DOHH2 (cell line): ENCODE results near the gene GTSF1L.

ENCODE experiments used
- EZH2phosphoT487 ChIP-seq: fragments of 200-600 bp; sonication (generic); IDR thresholded peaks from 2 replicates; pipeline ENCODE4 v1.6.1; 2017; ENCODE audit warnings: borderline replicate concordance, mild to moderate bottlenecking, antibody characterized with exemption, low read length, moderate library complexity, mixed read lengths
- TF ChIP-seq, protein P1 (sequence below): fragments of 200-600 bp; sonication (generic); IDR thresholded peaks from one replicate; pipeline ENCODE4 v1.5.1; 2014; ENCODE audit warnings: antibody characterized with exemption, mild to moderate bottlenecking, low read depth, low read length; ENCODE audit not compliant: poor library complexity, severe bottlenecking

DNA sequence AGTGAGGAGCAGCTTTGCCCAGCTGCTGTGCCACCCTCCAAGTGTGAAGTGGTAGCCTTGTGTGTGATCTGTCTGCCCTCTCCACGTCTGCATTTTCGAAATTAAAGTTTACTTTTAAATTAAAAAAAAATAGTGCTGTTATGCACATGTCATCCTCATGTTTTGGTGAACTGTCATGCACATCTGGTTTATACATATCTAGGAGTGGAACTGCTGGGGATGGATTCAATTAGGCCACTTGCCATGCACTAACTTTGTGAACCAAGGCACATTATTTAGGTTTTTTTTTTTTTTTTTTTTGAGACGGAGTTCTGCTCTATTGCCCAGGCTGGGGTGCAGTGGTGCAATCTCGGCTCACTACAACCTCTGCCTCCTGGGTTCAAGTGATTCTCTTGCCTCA is 3.6 kb downstream of the GTSF1L start:
- TF ChIP-seq, protein P1, sequence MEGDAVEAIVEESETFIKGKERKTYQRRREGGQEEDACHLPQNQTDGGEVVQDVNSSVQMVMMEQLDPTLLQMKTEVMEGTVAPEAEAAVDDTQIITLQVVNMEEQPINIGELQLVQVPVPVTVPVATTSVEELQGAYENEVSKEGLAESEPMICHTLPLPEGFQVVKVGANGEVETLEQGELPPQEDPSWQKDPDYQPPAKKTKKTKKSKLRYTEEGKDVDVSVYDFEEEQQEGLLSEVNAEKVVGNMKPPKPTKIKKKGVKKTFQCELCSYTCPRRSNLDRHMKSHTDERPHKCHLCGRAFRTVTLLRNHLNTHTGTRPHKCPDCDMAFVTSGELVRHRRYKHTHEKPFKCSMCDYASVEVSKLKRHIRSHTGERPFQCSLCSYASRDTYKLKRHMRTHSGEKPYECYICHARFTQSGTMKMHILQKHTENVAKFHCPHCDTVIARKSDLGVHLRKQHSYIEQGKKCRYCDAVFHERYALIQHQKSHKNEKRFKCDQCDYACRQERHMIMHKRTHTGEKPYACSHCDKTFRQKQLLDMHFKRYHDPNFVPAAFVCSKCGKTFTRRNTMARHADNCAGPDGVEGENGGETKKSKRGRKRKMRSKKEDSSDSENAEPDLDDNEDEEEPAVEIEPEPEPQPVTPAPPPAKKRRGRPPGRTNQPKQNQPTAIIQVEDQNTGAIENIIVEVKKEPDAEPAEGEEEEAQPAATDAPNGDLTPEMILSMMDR = no peak
- no peak for TF ChIP-seq EZH2phosphoT487
